ENCODE measurements around the gene CUX1.

The CUX1 gene

GRCh38 chr7:101968720-101969466 lies 151.5 kb downstream of the CUX1 start:
- Histone ChIP-seq H3K9ac (ENCODE audit: insufficient read length, low read depth) (no peak overlapping the region), H3K36me3 (ENCODE audit: insufficient read depth, insufficient read length, low read length) (peaks cover 7% of the 10 kb centered on the region), H3K4me3 (ENCODE audit: insufficient read length, low read depth) (no peak overlapping the region), H3K9me3 (ENCODE audit: insufficient read depth, low read length) (no peaks in the 10 kb centered on the region), H3K27me3 (ENCODE audit: insufficient read depth, insufficient read length) (no peaks in the 10 kb centered on the region), H3K4me1 (ENCODE audit: insufficient read depth, insufficient read length) (peaks cover 2% of the 10 kb centered on the region)
- TF ChIP-seq YY1 (IDR thresholded peaks at IDR 0.05; ENCODE audit: insufficient read depth, insufficient read length), result no peak
- no peak for TF ChIP-seq SUZ12 (IDR thresholded peaks at IDR 0.05; ENCODE audit: extremely low read depth, insufficient read depth, insufficient read length)
- TF ChIP-seq ZNF274 (IDR thresholded peaks at IDR 0.05; ENCODE audit: low read depth, low read length), result no peak
- DNase-seq (ENCODE audit: low read depth, low spot score), result no peak

GRCh38 chr7:101969997-101970585 lies 152.7 kb downstream of the CUX1 start:
- DNase-seq (ENCODE audit: low read depth, low spot score), result no peak
- peaks cover 1% of the 10 kb centered on the region for H3K4me1 ChIP-seq (ENCODE audit: insufficient read depth, insufficient read length)
- no peaks in the 10 kb centered on the region for H3K27me3 ChIP-seq (ENCODE audit: insufficient read depth, insufficient read length)
- TF ChIP-seq ZNF274 (IDR thresholded peaks at IDR 0.05; ENCODE audit: low read depth, low read length) (no peak), SUZ12 (IDR thresholded peaks at IDR 0.05; ENCODE audit: extremely low read depth, insufficient read depth, insufficient read length) (no peak), YY1 (IDR thresholded peaks at IDR 0.05; ENCODE audit: insufficient read depth, insufficient read length) (no peak)
- H3K36me3 ChIP-seq (ENCODE audit: insufficient read depth, insufficient read length, low read length), result peaks cover 7% of the 10 kb centered on the region
- no peak overlapping the region for H3K9ac ChIP-seq (ENCODE audit: insufficient read length, low read depth)
- no peak overlapping the region for H3K4me3 ChIP-seq (ENCODE audit: insufficient read length, low read depth)
- H3K9me3 ChIP-seq (ENCODE audit: insufficient read depth, low read length), result no peaks in the 10 kb centered on the region

- Histone ChIP-seq H3K36me3 (ENCODE audit: insufficient read depth, insufficient read length, low read length) (peaks cover 7% of the 10 kb centered on the region), H3K4me1 (ENCODE audit: insufficient read depth, insufficient read length) (no peaks in the 10 kb centered on the region), H3K9me3 (ENCODE audit: insufficient read depth, low read length) (no peaks in the 10 kb centered on the region), H3K27me3 (ENCODE audit: insufficient read depth, insufficient read length) (no peaks in the 10 kb centered on the region), H3K4me3 (ENCODE audit: insufficient read length, low read depth) (no peak overlapping the region), H3K9ac (ENCODE audit: insufficient read length, low read depth) (no peak overlapping the region)
- no peak for TF ChIP-seq YY1 (IDR thresholded peaks at IDR 0.05; ENCODE audit: insufficient read depth, insufficient read length)
- no peak for TF ChIP-seq ZNF274 (IDR thresholded peaks at IDR 0.05; ENCODE audit: low read depth, low read length)
- TF ChIP-seq SUZ12 (IDR thresholded peaks at IDR 0.05; ENCODE audit: extremely low read depth, insufficient read depth, insufficient read length), result no peak
- DNase-seq (ENCODE audit: low read depth, low spot score), result no peak
Observed at GRCh38 chr7:101970801-101971200, 153.4 kb downstream of the CUX1 start.

GRCh38 chr7:101971457-101971856 lies 154.0 kb downstream of the CUX1 start:
- Histone ChIP-seq H3K36me3 (ENCODE audit: insufficient read depth, insufficient read length, low read length) (peaks cover 6% of the 10 kb centered on the region), H3K4me1 (ENCODE audit: insufficient read depth, insufficient read length) (no peaks in the 10 kb centered on the region), H3K27me3 (ENCODE audit: insufficient read depth, insufficient read length) (no peaks in the 10 kb centered on the region), H3K9ac (ENCODE audit: insufficient read length, low read depth) (no peak overlapping the region), H3K9me3 (ENCODE audit: insufficient read depth, low read length) (no peaks in the 10 kb centered on the region), H3K4me3 (ENCODE audit: insufficient read length, low read depth) (no peak overlapping the region)
- TF ChIP-seq ZNF274 (IDR thresholded peaks at IDR 0.05; ENCODE audit: low read depth, low read length), result no peak
- no peak for TF ChIP-seq SUZ12 (IDR thresholded peaks at IDR 0.05; ENCODE audit: extremely low read depth, insufficient read depth, insufficient read length)
- no peak for TF ChIP-seq YY1 (IDR thresholded peaks at IDR 0.05; ENCODE audit: insufficient read depth, insufficient read length)
- no peak for DNase-seq (ENCODE audit: low read depth, low spot score)

- no peak overlapping the region for H3K4me3 ChIP-seq (ENCODE audit: insufficient read length, low read depth)
- H3K27me3 ChIP-seq (ENCODE audit: insufficient read depth, insufficient read length), result no peaks in the 10 kb centered on the region
- H3K9ac ChIP-seq (ENCODE audit: insufficient read length, low read depth), result no peak overlapping the region
- no peak for DNase-seq (ENCODE audit: low read depth, low spot score)
- TF ChIP-seq SUZ12 (IDR thresholded peaks at IDR 0.05; ENCODE audit: extremely low read depth, insufficient read depth, insufficient read length), result no peak
- TF ChIP-seq ZNF274 (IDR thresholded peaks at IDR 0.05; ENCODE audit: low read depth, low read length), result no peak
- TF ChIP-seq YY1 (IDR thresholded peaks at IDR 0.05; ENCODE audit: insufficient read depth, insufficient read length), result no peak
- no peaks in the 10 kb centered on the region for H3K9me3 ChIP-seq (ENCODE audit: insufficient read depth, low read length)
- peaks cover 5% of the 10 kb centered on the region for H3K36me3 ChIP-seq (ENCODE audit: insufficient read depth, insufficient read length, low read length)
- H3K4me1 ChIP-seq (ENCODE audit: insufficient read depth, insufficient read length), result no peaks in the 10 kb centered on the region
Observed at GRCh38 chr7:101972627-101973026, 155.2 kb downstream of the CUX1 start.

- H3K4me3 ChIP-seq (ENCODE audit: insufficient read length, low read depth), result no peak overlapping the region
- no peaks in the 10 kb centered on the region for H3K27me3 ChIP-seq (ENCODE audit: insufficient read depth, insufficient read length)
- H3K9me3 ChIP-seq (ENCODE audit: insufficient read depth, low read length), result no peaks in the 10 kb centered on the region
- no peak overlapping the region for H3K9ac ChIP-seq (ENCODE audit: insufficient read length, low read depth)
- no peak for TF ChIP-seq YY1 (IDR thresholded peaks at IDR 0.05; ENCODE audit: insufficient read depth, insufficient read length)
- TF ChIP-seq ZNF274 (IDR thresholded peaks at IDR 0.05; ENCODE audit: low read depth, low read length), result no peak
- no peak for TF ChIP-seq SUZ12 (IDR thresholded peaks at IDR 0.05; ENCODE audit: extremely low read depth, insufficient read depth, insufficient read length)
- H3K4me1 ChIP-seq (ENCODE audit: insufficient read depth, insufficient read length), result no peaks in the 10 kb centered on the region
- H3K36me3 ChIP-seq (ENCODE audit: insufficient read depth, insufficient read length, low read length), result peaks cover 8% of the 10 kb centered on the region
- no peak for DNase-seq (ENCODE audit: low read depth, low spot score)
Observed at GRCh38 chr7:101973130-101973529, 155.7 kb downstream of the CUX1 start.

GRCh38 chr7:101974393-101974792 lies 157.0 kb downstream of the CUX1 start:
- Histone ChIP-seq H3K36me3 (ENCODE audit: insufficient read depth, insufficient read length, low read length) (peaks cover 10% of the 10 kb centered on the region), H3K4me1 (ENCODE audit: insufficient read depth, insufficient read length) (peaks cover 2% of the 10 kb centered on the region), H3K4me3 (ENCODE audit: insufficient read length, low read depth) (no peak overlapping the region), H3K9ac (ENCODE audit: insufficient read length, low read depth) (no peak overlapping the region), H3K27me3 (ENCODE audit: insufficient read depth, insufficient read length) (no peaks in the 10 kb centered on the region), H3K9me3 (ENCODE audit: insufficient read depth, low read length) (no peaks in the 10 kb centered on the region)
- TF ChIP-seq YY1 (IDR thresholded peaks at IDR 0.05; ENCODE audit: insufficient read depth, insufficient read length), result no peak
- no peak for TF ChIP-seq SUZ12 (IDR thresholded peaks at IDR 0.05; ENCODE audit: extremely low read depth, insufficient read depth, insufficient read length)
- TF ChIP-seq ZNF274 (IDR thresholded peaks at IDR 0.05; ENCODE audit: low read depth, low read length), result no peak
- DNase-seq (ENCODE audit: low read depth, low spot score), result no peak

Measured in NT2/D1 (cell line).